ENCODE measurements around the gene GCLC.

GCLC gene

GRCh38 chr6:53523511-53524454, 21.1 kb downstream of the GCLC start:
- FAIRE-seq: no peak

- no peak for FAIRE-seq
Measured at GRCh38 chr6:53520320-53520928, 24.5 kb downstream of the GCLC start.

- no peak for FAIRE-seq
Measured at GRCh38 chr6:53518862-53519261, 26.0 kb downstream of the GCLC start.

GRCh38 chr6:53517021-53517420, 27.9 kb downstream of the GCLC start:
- FAIRE-seq: no peak

GRCh38 chr6:53514677-53515076, 30.2 kb downstream of the GCLC start:
- FAIRE-seq: no peak

- FAIRE-seq: no peak
Measured at GRCh38 chr6:53513519-53513966, 31.4 kb downstream of the GCLC start.

GRCh38 chr6:53513056-53513455, 31.8 kb downstream of the GCLC start:
- FAIRE-seq: no peak

- FAIRE-seq: no peak
Measured at GRCh38 chr6:53512626-53513025, 32.3 kb downstream of the GCLC start.

GRCh38 chr6:53510746-53511145, 34.2 kb downstream of the GCLC start:
- FAIRE-seq: no peak

- no peak for FAIRE-seq
Measured at GRCh38 chr6:53506872-53507271, 38.0 kb downstream of the GCLC start.

- no peak for FAIRE-seq
Measured at GRCh38 chr6:53504512-53504911, 40.4 kb downstream of the GCLC start.

- FAIRE-seq: no peak
Measured at GRCh38 chr6:53503060-53503459, 41.8 kb downstream of the GCLC start.

- no peak for FAIRE-seq
Measured at GRCh38 chr6:53501432-53501831, 43.5 kb downstream of the GCLC start.

- FAIRE-seq: no peak
Measured at GRCh38 chr6:53500095-53500494, 44.8 kb downstream of the GCLC start.

- no peak for FAIRE-seq
Measured at GRCh38 chr6:53499094-53499493, 45.8 kb downstream of the GCLC start.

- no peak for FAIRE-seq
Measured at GRCh38 chr6:53498649-53499048, 46.3 kb downstream of the GCLC start.

- FAIRE-seq: no peak
Measured at GRCh38 chr6:53497905-53498304, 47.0 kb downstream of the GCLC start.

GRCh38 chr6:53496797-53497375, 48.0 kb downstream of the GCLC start:
- FAIRE-seq: no peak

GRCh38 chr6:53495506-53496499, 49.1 kb downstream of the GCLC start:
- no peak for FAIRE-seq

- FAIRE-seq: no peak
Measured at GRCh38 chr6:53494076-53494475, 50.8 kb downstream of the GCLC start.

- no peak for FAIRE-seq
Measured at GRCh38 chr6:53493635-53494025, 51.3 kb downstream of the GCLC start.

GRCh38 chr6:53492860-53493634, 51.9 kb downstream of the GCLC start:
- peak; percentile 72 for FAIRE-seq

Measured in endometrium (tissue), 2 donors.